Liver (tissue), 3 donors: Measurements from ENCODE around the gene RAD51AP2.

Experiments
- EGR1 ChIP-seq, 2 donors: IDR thresholded peaks; 2 replicates each; pipeline ENCODE4 v1.6.1; 2016 to 2018; ENCODE audit warnings: antibody characterized with exemption in 2 of 2, low read depth in 2 of 2
- GABPA ChIP-seq, 2 donors: IDR thresholded peaks in 1 of 2; conservative IDR thresholded peaks in 1 of 2; 2 replicates each; pipeline ENCODE4 v1.6.1; 2016; ENCODE audit warnings: antibody characterized with exemption in 2 of 2, mild to moderate bottlenecking in 1 of 2, moderate library complexity in 1 of 2
- RAD21 ChIP-seq, 2 donors: IDR thresholded peaks; 2 replicates each; pipeline ENCODE4 v1.6.1; 2016; ENCODE audit warnings: antibody characterized with exemption in 2 of 2, mild to moderate bottlenecking in 2 of 2
- RXRA ChIP-seq, 2 donors: IDR thresholded peaks; 2 replicates each; pipeline ENCODE4 v1.6.1; 2017 to 2018; ENCODE audit warnings: antibody characterized with exemption in 2 of 2, mild to moderate bottlenecking in 1 of 2
- TAF1 ChIP-seq: conservative IDR thresholded peaks from 2 replicates; pipeline ENCODE4 v1.6.1; 2016; ENCODE audit warnings: antibody characterized with exemption, mild to moderate bottlenecking
- YY1 ChIP-seq: IDR thresholded peaks from 2 replicates; pipeline ENCODE4 v1.6.1; 2016; ENCODE audit warnings: antibody characterized with exemption, mild to moderate bottlenecking
- TF ChIP-seq, protein P1 (sequence below): fragments of 150-350 bp; IDR thresholded peaks from 2 replicates; pipeline ENCODE4 v1.5.1; 2017; ENCODE audit warnings: improper control_type of control experiment, low read depth, low read length; ENCODE audit not compliant: missing input control
- TF ChIP-seq, protein P2 (sequence below): IDR thresholded peaks from 2 replicates; pipeline ENCODE4 v1.6.1; 2016; ENCODE audit warnings: antibody characterized with exemption, mild to moderate bottlenecking
- TF ChIP-seq, protein P3 (sequence below): IDR thresholded peaks from 2 replicates; pipeline ENCODE4 v1.6.1; 2016; ENCODE audit warnings: antibody characterized with exemption
- TF ChIP-seq, protein P4 (sequence below): IDR thresholded peaks from 2 replicates; pipeline ENCODE4 v1.6.1; 2016; ENCODE audit warnings: antibody characterized with exemption
- donor health status: healthy.
- donor health status: healthy.

DNA sequence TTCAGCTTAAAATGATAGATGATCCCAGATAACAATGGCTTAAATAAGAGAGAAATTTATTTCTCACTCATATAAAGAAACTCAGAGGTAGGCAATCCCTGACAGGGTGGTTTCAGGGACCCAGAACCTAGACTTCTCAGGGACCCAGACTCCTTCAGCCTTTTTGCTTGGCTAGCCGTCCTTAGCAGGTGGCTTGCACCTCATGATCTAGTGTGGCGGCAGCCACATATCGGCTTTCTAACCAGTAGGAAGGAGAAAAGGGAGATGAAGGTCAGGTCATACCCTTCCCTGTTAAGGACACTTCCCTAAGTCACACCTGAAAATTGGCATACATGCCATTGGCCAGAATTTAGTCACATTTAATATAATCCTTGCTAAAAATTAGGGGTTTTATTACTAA lies 40.6 kb upstream of the RAD51AP2 start:
- TF ChIP-seq, protein P1, sequence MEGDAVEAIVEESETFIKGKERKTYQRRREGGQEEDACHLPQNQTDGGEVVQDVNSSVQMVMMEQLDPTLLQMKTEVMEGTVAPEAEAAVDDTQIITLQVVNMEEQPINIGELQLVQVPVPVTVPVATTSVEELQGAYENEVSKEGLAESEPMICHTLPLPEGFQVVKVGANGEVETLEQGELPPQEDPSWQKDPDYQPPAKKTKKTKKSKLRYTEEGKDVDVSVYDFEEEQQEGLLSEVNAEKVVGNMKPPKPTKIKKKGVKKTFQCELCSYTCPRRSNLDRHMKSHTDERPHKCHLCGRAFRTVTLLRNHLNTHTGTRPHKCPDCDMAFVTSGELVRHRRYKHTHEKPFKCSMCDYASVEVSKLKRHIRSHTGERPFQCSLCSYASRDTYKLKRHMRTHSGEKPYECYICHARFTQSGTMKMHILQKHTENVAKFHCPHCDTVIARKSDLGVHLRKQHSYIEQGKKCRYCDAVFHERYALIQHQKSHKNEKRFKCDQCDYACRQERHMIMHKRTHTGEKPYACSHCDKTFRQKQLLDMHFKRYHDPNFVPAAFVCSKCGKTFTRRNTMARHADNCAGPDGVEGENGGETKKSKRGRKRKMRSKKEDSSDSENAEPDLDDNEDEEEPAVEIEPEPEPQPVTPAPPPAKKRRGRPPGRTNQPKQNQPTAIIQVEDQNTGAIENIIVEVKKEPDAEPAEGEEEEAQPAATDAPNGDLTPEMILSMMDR: no peak
- TF ChIP-seq, protein P2, sequence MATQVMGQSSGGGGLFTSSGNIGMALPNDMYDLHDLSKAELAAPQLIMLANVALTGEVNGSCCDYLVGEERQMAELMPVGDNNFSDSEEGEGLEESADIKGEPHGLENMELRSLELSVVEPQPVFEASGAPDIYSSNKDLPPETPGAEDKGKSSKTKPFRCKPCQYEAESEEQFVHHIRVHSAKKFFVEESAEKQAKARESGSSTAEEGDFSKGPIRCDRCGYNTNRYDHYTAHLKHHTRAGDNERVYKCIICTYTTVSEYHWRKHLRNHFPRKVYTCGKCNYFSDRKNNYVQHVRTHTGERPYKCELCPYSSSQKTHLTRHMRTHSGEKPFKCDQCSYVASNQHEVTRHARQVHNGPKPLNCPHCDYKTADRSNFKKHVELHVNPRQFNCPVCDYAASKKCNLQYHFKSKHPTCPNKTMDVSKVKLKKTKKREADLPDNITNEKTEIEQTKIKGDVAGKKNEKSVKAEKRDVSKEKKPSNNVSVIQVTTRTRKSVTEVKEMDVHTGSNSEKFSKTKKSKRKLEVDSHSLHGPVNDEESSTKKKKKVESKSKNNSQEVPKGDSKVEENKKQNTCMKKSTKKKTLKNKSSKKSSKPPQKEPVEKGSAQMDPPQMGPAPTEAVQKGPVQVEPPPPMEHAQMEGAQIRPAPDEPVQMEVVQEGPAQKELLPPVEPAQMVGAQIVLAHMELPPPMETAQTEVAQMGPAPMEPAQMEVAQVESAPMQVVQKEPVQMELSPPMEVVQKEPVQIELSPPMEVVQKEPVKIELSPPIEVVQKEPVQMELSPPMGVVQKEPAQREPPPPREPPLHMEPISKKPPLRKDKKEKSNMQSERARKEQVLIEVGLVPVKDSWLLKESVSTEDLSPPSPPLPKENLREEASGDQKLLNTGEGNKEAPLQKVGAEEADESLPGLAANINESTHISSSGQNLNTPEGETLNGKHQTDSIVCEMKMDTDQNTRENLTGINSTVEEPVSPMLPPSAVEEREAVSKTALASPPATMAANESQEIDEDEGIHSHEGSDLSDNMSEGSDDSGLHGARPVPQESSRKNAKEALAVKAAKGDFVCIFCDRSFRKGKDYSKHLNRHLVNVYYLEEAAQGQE: no peak
- TF ChIP-seq RXRA (IDR thresholded peaks at IDR 0.05) (no peak), GABPA (IDR thresholded peaks at IDR 0.05 in 1 of 2, conservative IDR thresholded peaks at IDR 0.05 in 1 of 2) (no peak), TAF1 (no peak), YY1 (no peak), EGR1 (IDR thresholded peaks at IDR 0.05; ENCODE audit: low read depth in 2 of 2) (no peak), RAD21 (IDR thresholded peaks at IDR 0.05) (no peak)
- TF ChIP-seq, protein P3, sequence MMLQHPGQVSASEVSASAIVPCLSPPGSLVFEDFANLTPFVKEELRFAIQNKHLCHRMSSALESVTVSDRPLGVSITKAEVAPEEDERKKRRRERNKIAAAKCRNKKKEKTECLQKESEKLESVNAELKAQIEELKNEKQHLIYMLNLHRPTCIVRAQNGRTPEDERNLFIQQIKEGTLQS: no peak
- TF ChIP-seq, protein P4, sequence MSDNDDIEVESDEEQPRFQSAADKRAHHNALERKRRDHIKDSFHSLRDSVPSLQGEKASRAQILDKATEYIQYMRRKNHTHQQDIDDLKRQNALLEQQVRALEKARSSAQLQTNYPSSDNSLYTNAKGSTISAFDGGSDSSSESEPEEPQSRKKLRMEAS: no peak
